Keratinocyte (primary cell): ENCODE data around the gene PDK1.

Experiments
- EZH2 ChIP-seq: IDR thresholded peaks from one replicate; pipeline ENCODE4 v1.6.1; 2012; ENCODE audit warnings: inconsistent platforms, mild to moderate bottlenecking, low read length, moderate library complexity
- TF ChIP-seq, protein P1 (sequence below), 3 experiments: IDR thresholded peaks in 1 of 3; conservative IDR thresholded peaks in 1 of 3; optimal IDR thresholded peaks in 1 of 3; 2 replicates in 2 of 3; 3 replicates in 1 of 3; pipeline versions ENCODE3 to v1.5.1; 2011; ENCODE audit warnings: low read length in 3 of 3, mild to moderate bottlenecking in 3 of 3, moderate library complexity in 2 of 3, control low read depth in 1 of 3, inconsistent platforms in 1 of 3; ENCODE audit not compliant: insufficient read depth in 2 of 3; ENCODE audit errors: extremely low read depth in 1 of 3

GRCh38 chr2:172535119-172535518 lies 20.8 kb upstream of the PDK1 start:
- TF ChIP-seq EZH2 = no peak
- TF ChIP-seq, protein P1, sequence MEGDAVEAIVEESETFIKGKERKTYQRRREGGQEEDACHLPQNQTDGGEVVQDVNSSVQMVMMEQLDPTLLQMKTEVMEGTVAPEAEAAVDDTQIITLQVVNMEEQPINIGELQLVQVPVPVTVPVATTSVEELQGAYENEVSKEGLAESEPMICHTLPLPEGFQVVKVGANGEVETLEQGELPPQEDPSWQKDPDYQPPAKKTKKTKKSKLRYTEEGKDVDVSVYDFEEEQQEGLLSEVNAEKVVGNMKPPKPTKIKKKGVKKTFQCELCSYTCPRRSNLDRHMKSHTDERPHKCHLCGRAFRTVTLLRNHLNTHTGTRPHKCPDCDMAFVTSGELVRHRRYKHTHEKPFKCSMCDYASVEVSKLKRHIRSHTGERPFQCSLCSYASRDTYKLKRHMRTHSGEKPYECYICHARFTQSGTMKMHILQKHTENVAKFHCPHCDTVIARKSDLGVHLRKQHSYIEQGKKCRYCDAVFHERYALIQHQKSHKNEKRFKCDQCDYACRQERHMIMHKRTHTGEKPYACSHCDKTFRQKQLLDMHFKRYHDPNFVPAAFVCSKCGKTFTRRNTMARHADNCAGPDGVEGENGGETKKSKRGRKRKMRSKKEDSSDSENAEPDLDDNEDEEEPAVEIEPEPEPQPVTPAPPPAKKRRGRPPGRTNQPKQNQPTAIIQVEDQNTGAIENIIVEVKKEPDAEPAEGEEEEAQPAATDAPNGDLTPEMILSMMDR (optimal IDR thresholded peaks at IDR 0.05 in 1 of 3, IDR thresholded peaks at IDR 0.05 in 1 of 3, conservative IDR thresholded peaks at IDR 0.05 in 1 of 3; ENCODE audit: extremely low read depth in 1 of 3, insufficient read depth in 2 of 3, low read length in 3 of 3) = no peak
